Mesenchymal stem cell (in vitro differentiated cells and primary cell): ENCODE data around the gene ATPAF1.

Experiments
- DNase-seq: peaks from one replicate; pipeline ENCODE4 v3.0.0-alpha.2; 2013
- H2AFZ ChIP-seq: one replicate; pipeline ENCODE4 v1.6.1; 2013; ENCODE audit warnings: low read depth, mild to moderate bottlenecking, control low read depth, inconsistent platforms, low read length, moderate library complexity
- H2AK5ac ChIP-seq: 2 replicates; pipeline ENCODE4 v1.6.1; 2013; ENCODE audit warnings: low read length, moderate library complexity, mild to moderate bottlenecking, inconsistent platforms; ENCODE audit not compliant: severe bottlenecking
- H2BK120ac ChIP-seq: one replicate; pipeline ENCODE4 v1.6.1; 2013; ENCODE audit warnings: low read depth, mild to moderate bottlenecking, inconsistent platforms, low read length, moderate library complexity
- H2BK12ac ChIP-seq, 2 experiments: one replicate each; pipeline ENCODE4 v1.6.1; 2013; ENCODE audit warnings: inconsistent platforms in 2 of 2, low read length in 2 of 2, mild to moderate bottlenecking in 2 of 2, moderate library complexity in 2 of 2, control low read depth in 1 of 2
- H2BK15ac ChIP-seq: one replicate; pipeline ENCODE4 v1.6.1; 2013; ENCODE audit warnings: mild to moderate bottlenecking, low read depth, inconsistent platforms; ENCODE audit not compliant: poor library complexity, severe bottlenecking
- H2BK5ac ChIP-seq: 2 replicates; pipeline ENCODE4 v1.6.1; 2013; ENCODE audit warnings: low read depth, mild to moderate bottlenecking, low read length, control low read depth, inconsistent platforms; ENCODE audit not compliant: poor library complexity, severe bottlenecking
- H3K14ac ChIP-seq, 2 experiments: one replicate each; pipeline ENCODE4 v1.6.1; 2013; ENCODE audit warnings: inconsistent platforms in 2 of 2, low read length in 2 of 2, control low read depth in 1 of 2, mild to moderate bottlenecking in 1 of 2, moderate library complexity in 1 of 2
- H3K18ac ChIP-seq, 2 experiments: one replicate each; pipeline ENCODE4 v1.6.1; 2013; ENCODE audit warnings: inconsistent platforms in 2 of 2, low read length in 2 of 2, control low read depth in 1 of 2, low read depth in 1 of 2, mild to moderate bottlenecking in 1 of 2
- H3K23ac ChIP-seq, 2 experiments: one replicate each; pipeline ENCODE4 v1.6.1; 2013; ENCODE audit warnings: inconsistent platforms in 2 of 2, low read length in 2 of 2, mild to moderate bottlenecking in 2 of 2, moderate library complexity in 2 of 2, control low read depth in 1 of 2
- H3K27ac ChIP-seq: 2 replicates; pipeline ENCODE4 v1.5.1; 2013; ENCODE audit warnings: mild to moderate bottlenecking, moderate library complexity, low read length, control low read depth, inconsistent platforms; ENCODE audit not compliant: poor library complexity, severe bottlenecking
- H3K27me3 ChIP-seq, 2 experiments: 2 replicates each; pipeline versions ENCODE4 v1.6.1 to v1.7.0; 2013; ENCODE audit warnings: low read length in 2 of 2, mild to moderate bottlenecking in 2 of 2, moderate library complexity in 2 of 2, control low read depth in 1 of 2, inconsistent platforms in 1 of 2; ENCODE audit not compliant: control insufficient read depth in 1 of 2, insufficient read depth in 1 of 2
- H3K36me3 ChIP-seq, 2 experiments: 2 replicates each; pipeline versions ENCODE4 v1.6.1 to v1.7.0; 2013; ENCODE audit warnings: low read length in 2 of 2, control low read depth in 1 of 2, inconsistent platforms in 1 of 2, low read depth in 1 of 2, mild to moderate bottlenecking in 1 of 2; ENCODE audit not compliant: insufficient read depth in 2 of 2, control insufficient read depth in 1 of 2
- H3K4ac ChIP-seq, 2 experiments: one replicate each; pipeline ENCODE4 v1.6.1; 2013; ENCODE audit warnings: inconsistent platforms in 2 of 2, low read length in 2 of 2, mild to moderate bottlenecking in 2 of 2, moderate library complexity in 2 of 2, control low read depth in 1 of 2, low read depth in 1 of 2
- H3K4me1 ChIP-seq: 2 replicates; pipeline ENCODE4 v1.6.1; 2013; ENCODE audit warnings: low read depth, low read length, control low read depth; ENCODE audit not compliant: control insufficient read depth, insufficient read depth
- H3K4me2 ChIP-seq: 2 replicates; pipeline ENCODE4 v1.6.1; 2013; ENCODE audit warnings: low read length, mild to moderate bottlenecking, inconsistent platforms; ENCODE audit not compliant: poor library complexity, severe bottlenecking
- H3K4me3 ChIP-seq, 2 experiments: 2 replicates each; pipeline versions ENCODE4 v1.5.1 to v1.7.0; 2013; ENCODE audit warnings: low read length in 2 of 2, mild to moderate bottlenecking in 2 of 2, control low read depth in 1 of 2, low read depth in 1 of 2; ENCODE audit not compliant: insufficient read depth in 1 of 2
- H3K79me1 ChIP-seq: replicated peaks from 2 replicates; pipeline ENCODE4 v1.6.1; 2013; ENCODE audit warnings: mild to moderate bottlenecking, control low read depth, low read length, inconsistent platforms; ENCODE audit not compliant: poor library complexity, severe bottlenecking
- H3K9ac ChIP-seq: 2 replicates; pipeline ENCODE4 v1.7.0; 2013; ENCODE audit warnings: mild to moderate bottlenecking, low read length, moderate library complexity
- H3K9me3 ChIP-seq: 2 replicates; pipeline ENCODE4 v1.7.0; 2013; ENCODE audit warnings: mild to moderate bottlenecking, low read length; ENCODE audit not compliant: control insufficient read depth
- H4K8ac ChIP-seq: one replicate; pipeline ENCODE4 v1.6.1; 2013; ENCODE audit warnings: inconsistent platforms, mild to moderate bottlenecking, low read length, moderate library complexity
- H4K91ac ChIP-seq: one replicate; pipeline ENCODE4 v1.6.1; 2013; ENCODE audit warnings: mild to moderate bottlenecking, low read length, inconsistent platforms
- WGBS: methylation state at CpG from one replicate; pipeline ENCODE4 v1.1.7; 2013; ENCODE audit warnings: mixed read lengths; 5-methylcytosine and 5-hydroxymethylcytosine counted together

The ATPAF1 gene

DNA sequence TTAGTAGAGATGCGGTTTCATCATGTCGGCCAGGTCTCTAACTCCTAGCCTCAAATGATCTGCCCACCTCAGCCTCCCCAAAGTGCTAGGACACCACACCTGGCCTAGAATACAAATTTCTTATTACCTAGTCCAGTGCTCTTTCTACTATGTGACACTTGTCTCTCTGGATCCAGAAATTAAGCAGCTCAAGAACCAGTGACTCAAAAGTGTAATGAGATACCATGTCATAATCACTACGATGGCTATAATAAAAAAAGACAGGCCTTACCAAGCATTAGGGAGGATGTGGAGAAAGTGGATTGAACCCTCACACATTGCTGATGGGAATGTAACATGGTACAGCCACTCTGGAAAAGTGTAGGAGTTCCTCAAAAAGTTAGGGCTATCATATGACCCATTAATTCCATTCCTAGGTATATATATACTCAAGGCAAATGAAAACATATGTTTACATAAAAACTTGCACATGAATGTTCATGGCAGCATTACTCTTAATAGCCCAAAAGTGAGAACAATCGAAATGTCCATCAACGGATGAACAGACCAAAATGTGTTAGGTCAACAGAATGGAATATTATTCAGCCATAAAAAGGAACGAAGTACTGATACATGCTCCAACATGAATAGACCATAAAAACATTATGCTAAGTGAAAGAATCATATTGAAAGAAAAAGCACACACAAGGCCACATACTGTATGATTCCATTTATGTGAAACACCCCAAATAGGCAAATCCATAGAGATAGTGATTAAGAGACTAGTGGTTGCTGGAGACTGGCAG is 11.8 kb upstream of the ATPAF1 start:
- H2BK15ac ChIP-seq, result no peak overlapping the region
- no peak overlapping the region for H3K9ac ChIP-seq
- no peak overlapping the region for H3K18ac ChIP-seq
- peaks cover 4% of the 10 kb centered on the region for H3K79me1 ChIP-seq
- no peak overlapping the region for H3K27ac ChIP-seq
- H2AFZ ChIP-seq, result no peak overlapping the region
- no peak overlapping the region for H4K91ac ChIP-seq
- H2BK12ac ChIP-seq, result no peak overlapping the region
- H3K4me2 ChIP-seq, result no peak overlapping the region
- H3K4me1 ChIP-seq, result no peaks in the 10 kb centered on the region
- no peak overlapping the region for H3K4ac ChIP-seq
- peaks cover 12 to 95% of the 10 kb centered on the region in 2 experiments for H3K36me3 ChIP-seq
- H3K27me3 ChIP-seq, result no peaks in the 10 kb centered on the region
- no peak overlapping the region for H4K8ac ChIP-seq
- H3K9me3 ChIP-seq, result no peaks in the 10 kb centered on the region
- H2AK5ac ChIP-seq, result no peak overlapping the region
- no peak overlapping the region for H2BK120ac ChIP-seq
- H3K14ac ChIP-seq, result no peak overlapping the region
- no peak overlapping the region for H3K4me3 ChIP-seq
- no peak overlapping the region for H3K23ac ChIP-seq
- H2BK5ac ChIP-seq, result no peak overlapping the region
- WGBS, result 98% methylated on average over 5 of the region's 6 CpGs
- DNase-seq, result no peak

DNA sequence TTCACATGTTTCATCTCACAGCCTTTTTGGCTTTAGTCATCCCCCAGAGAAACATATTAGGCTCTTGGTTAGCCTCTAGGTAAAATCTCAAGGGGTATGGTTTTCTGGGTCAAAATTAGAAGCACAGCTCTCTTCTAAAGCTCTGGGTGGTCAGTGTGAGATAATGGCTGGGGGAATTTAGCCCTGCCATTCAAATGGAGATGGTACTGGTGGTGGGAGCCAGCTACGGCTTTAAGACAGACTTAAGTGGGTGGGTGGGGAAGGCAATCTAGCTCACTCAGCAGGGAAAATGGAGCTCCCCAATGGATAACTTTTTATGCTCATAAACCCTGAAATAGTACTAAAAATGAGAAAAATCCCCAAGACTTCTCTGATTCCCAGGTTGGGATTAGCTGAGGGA is 9.2 kb upstream of the ATPAF1 start:
- H3K4me3 ChIP-seq, result no peak overlapping the region
- H3K27me3 ChIP-seq, result no peaks in the 10 kb centered on the region
- H3K27ac ChIP-seq, result no peak overlapping the region
- H2BK5ac ChIP-seq, result no peak overlapping the region
- H2BK120ac ChIP-seq, result no peak overlapping the region
- no peak overlapping the region for H3K23ac ChIP-seq
- no peak overlapping the region for H2BK12ac ChIP-seq
- H3K4me2 ChIP-seq, result no peak overlapping the region
- H3K18ac ChIP-seq, result no peak overlapping the region
- H3K4ac ChIP-seq, result no peak overlapping the region
- H2BK15ac ChIP-seq, result no peak overlapping the region
- H3K79me1 ChIP-seq, result peaks cover 4% of the 10 kb centered on the region
- H3K4me1 ChIP-seq, result peaks cover 3% of the 10 kb centered on the region
- no peak overlapping the region for H4K91ac ChIP-seq
- H3K9me3 ChIP-seq, result no peaks in the 10 kb centered on the region
- no peak overlapping the region for H2AFZ ChIP-seq
- 100% methylated on average over 1 of the region's 1 CpG for WGBS
- no peak overlapping the region for H3K9ac ChIP-seq
- no peak overlapping the region for H3K14ac ChIP-seq
- no peak overlapping the region for H4K8ac ChIP-seq
- H3K36me3 ChIP-seq, result peaks cover 14 to 83% of the 10 kb centered on the region in 2 experiments
- no peak for DNase-seq
- no peak overlapping the region for H2AK5ac ChIP-seq

DNA sequence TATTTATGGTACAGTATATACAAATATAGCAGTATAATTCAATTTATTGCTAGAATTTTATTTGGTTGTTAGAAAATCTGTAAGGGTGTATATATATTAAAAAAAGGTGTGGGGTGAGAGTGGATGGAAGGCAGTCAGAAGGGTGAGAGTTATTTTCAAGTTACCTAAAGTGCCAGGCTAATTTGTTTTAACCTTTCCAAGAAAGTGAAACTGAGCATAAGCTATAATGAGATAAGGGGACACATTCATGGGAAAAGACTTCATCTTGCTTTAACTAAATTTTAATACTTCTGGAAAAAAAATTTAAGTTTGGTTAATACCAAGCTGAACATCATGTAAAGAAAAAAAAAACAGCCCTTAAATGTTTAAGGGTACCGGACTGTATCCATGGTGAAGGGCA is 8.4 kb upstream of the ATPAF1 start:
- DNase-seq, result no peak
- H2BK5ac ChIP-seq, result no peak overlapping the region
- no peak overlapping the region for H3K9ac ChIP-seq
- H3K4me3 ChIP-seq, result no peak overlapping the region
- no peak overlapping the region for H4K8ac ChIP-seq
- no peaks in the 10 kb centered on the region for H3K9me3 ChIP-seq
- H3K4me1 ChIP-seq, result peaks cover 3% of the 10 kb centered on the region
- no peaks in the 10 kb centered on the region for H3K27me3 ChIP-seq
- no peak overlapping the region for H3K4me2 ChIP-seq
- no peak overlapping the region for H3K27ac ChIP-seq
- H4K91ac ChIP-seq, result no peak overlapping the region
- WGBS, result 100% methylated on average over 1 of the region's 1 CpG
- H2BK120ac ChIP-seq, result no peak overlapping the region
- no peak overlapping the region for H3K23ac ChIP-seq
- H2AFZ ChIP-seq, result no peak overlapping the region
- H3K4ac ChIP-seq, result no peak overlapping the region
- peaks cover 4% of the 10 kb centered on the region for H3K79me1 ChIP-seq
- no peak overlapping the region for H3K18ac ChIP-seq
- no peak overlapping the region for H2AK5ac ChIP-seq
- no peak overlapping the region for H3K14ac ChIP-seq
- no peak overlapping the region for H2BK12ac ChIP-seq
- H2BK15ac ChIP-seq, result no peak overlapping the region
- peaks cover 14 to 74% of the 10 kb centered on the region in 2 experiments for H3K36me3 ChIP-seq

DNA sequence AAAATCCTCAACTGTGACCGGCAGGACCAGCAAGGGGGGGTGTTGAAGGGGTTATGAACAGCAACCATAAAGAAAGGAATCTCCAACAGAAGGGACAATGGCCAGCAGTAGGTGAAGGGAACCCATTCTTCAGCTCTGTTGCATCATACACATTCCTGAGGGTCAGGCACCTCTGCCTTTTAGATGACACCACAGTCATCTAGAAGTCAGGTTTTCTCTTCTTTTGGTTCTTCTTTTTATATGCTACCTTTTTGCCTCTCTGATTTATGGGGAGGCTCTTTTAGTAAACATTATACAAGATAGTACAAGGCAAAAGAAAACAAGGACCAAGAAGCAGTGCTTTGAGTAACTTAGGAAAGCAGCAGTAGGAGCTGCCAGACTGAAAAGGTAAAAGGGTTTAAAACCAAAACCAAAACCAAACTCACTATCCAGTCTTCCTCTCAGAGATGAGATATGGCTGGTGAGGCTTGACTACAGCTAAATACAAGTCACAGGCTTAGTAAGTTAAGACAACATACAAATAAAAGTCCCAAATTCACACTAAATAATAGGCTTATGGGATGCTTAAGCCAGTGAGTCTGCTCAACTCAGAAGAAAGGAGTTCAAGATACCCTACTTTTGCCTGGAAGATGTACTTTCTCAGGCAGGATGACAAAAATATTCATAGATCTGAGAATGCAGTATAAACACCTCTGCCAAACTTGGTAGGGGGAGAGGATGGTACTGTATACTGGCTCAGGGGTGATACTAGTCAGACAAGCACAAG is 7.6 kb upstream of the ATPAF1 start:
- Histone ChIP-seq H3K4ac (no peak overlapping the region), H3K9me3 (no peaks in the 10 kb centered on the region), H3K9ac (no peak overlapping the region), H3K4me2 (no peak overlapping the region), H3K27ac (no peak overlapping the region), H3K79me1 (peaks cover 4% of the 10 kb centered on the region), H2BK12ac (no peak overlapping the region), H3K4me3 (no peak overlapping the region), H3K4me1 (peaks cover 3% of the 10 kb centered on the region), H3K27me3 (no peaks in the 10 kb centered on the region), H2BK120ac (no peak overlapping the region), H2BK5ac (no peak overlapping the region), H4K91ac (no peak overlapping the region), H3K14ac (no peak overlapping the region), H2AFZ (no peak overlapping the region), H3K36me3 (peaks cover 15 to 67% of the 10 kb centered on the region in 2 experiments), H3K18ac (no peak overlapping the region), H2BK15ac (no peak overlapping the region), H4K8ac (no peak overlapping the region), H2AK5ac (no peak overlapping the region), H3K23ac (no peak overlapping the region)
- 100% methylated on average over 1 of the region's 1 CpG for WGBS
- DNase-seq, result peak; percentile 34
